HG02840 (cell line): ENCODE measurements around the gene ABHD2.
A peak's percentile ranks its signal among the peaks of the same experiment; 100 is the strongest.

ENCODE experiments used
- ATAC-seq: cut with Tn5 transposase; IDR thresholded peaks from one replicate; pipeline ENCODE4 v1.9.1; 2021; ENCODE audit warnings: mild to moderate bottlenecking, moderate library complexity, moderate number of reproducible peaks; ENCODE audit not compliant: unreplicated experiment, low FRiP score

Gene ABHD2

GRCh38 chr15:89096664-89097063 lies 8.4 kb downstream of the ABHD2 start:
- ATAC-seq = no peak

GRCh38 chr15:89097313-89097712 lies 9.1 kb downstream of the ABHD2 start:
- no peak for ATAC-seq

GRCh38 chr15:89098281-89098680 lies 10.0 kb downstream of the ABHD2 start:
- no peak for ATAC-seq

- no peak for ATAC-seq
Measured at GRCh38 chr15:89099968-89100367, 11.7 kb downstream of the ABHD2 start.

GRCh38 chr15:89101302-89102193 lies 13.3 kb downstream of the ABHD2 start:
- ATAC-seq = no peak

DNA sequence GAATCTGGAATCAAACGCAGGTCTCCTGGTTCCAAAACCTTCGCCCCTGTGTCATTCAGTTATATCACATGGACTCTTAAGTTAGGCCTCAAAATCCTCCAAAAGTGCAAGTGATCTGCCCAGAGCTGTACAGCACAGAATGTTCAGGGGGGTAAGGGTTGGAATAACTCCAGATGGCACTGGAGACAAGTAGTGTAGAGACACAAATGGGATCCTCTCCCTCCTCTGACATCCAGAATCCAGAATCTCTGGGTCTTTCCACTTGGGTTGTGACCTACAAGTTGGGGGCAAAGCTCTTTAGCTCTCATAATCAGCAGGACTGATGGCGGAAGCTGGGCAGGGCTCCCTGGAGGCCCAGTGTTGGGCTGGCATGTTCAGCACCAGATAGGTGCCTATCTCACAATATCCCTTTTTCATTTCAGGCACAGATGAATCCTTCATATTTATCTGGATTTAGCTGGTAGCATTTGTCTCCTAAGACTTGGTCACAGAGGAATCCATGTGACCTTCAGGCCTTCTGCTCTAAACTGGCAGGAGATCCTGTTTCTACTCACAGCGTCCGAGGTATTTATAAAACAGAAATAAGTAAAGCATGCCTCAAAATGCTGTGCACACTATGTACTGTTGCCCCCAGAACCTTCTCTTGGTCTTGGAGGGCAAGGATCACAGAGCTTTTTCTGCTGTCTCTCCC lies 15.4 kb downstream of the ABHD2 start:
- ATAC-seq = no peak

DNA sequence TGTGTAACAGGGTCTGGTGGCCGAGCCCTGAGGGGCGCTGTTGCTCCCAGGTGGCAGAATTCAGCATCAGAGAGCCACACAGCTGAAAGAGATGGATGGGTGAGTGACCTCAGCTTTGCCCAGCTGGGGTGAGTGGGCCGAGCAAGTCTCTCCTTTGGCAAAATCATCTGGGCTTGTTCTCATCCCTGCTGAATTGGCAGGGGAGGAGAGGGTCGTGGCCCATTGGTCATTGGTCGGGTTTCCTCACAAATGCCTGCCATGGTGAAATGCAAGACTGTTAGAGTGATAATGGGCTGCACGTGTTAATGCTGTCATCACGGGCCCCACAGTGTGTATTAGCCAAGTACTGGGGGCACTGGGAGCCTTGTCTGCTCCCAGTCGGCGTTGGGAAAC lies 15.9 kb downstream of the ABHD2 start:
- no peak for ATAC-seq

DNA sequence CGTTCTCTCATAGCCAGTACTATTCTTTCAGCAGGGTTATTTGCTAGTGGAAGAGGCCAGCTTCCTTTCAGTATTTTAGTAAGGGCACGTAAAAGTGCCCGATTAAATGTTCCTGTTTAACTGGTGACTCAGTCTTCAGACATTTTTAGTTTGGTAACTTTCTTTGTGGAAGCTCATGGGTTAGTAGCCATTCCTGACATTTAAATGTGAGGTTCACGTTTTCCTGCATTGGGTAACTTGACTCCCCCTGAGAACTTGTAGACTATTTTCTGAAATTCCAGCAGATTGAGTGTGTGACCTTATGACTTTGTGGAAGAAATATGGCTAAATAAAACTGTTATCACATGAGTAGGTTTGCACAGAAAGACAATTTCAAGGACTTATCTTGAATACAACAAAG lies 16.9 kb downstream of the ABHD2 start:
- no peak for ATAC-seq

DNA sequence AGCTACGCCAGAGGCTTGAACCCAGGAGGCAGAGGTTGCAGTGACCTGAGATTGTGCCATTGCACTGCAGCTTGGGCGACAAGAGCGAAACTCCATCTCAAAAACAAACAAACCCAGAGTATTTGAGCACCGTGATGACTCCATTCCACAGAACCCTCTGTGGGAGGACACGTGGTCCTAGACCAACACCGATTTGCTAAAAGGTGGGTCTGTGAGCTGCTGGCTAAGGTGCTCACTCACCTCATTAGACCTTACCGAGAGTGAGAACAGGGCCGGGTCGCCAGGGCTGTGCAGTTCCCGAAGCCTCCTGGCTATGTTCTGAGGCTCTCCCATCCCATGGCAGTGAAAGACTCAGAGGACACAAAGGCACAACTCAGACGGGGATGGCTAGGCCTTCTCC lies 17.9 kb downstream of the ABHD2 start:
- no peak for ATAC-seq

- ATAC-seq = no peak
Measured at GRCh38 chr15:89107984-89108383, 19.7 kb downstream of the ABHD2 start.

DNA sequence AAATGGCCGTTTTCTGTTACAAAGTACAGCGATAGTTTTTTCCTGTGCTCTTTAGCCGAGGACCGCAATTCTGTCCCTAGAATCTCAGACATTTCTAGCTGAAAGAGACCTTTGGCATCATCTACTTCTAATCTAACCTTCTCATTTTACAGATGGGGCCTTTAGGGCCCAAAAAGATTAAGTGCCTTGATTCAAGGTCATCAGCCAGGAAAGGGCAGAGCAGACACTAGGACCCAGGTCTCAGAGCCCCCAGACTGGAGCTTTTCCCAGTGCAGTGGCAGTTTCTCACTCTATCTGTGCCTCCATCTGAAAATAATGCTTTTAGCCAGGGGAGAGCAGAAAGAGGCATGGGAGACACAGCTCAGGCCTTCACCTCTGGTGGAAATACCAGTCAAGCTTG lies 20.6 kb downstream of the ABHD2 start:
- no peak for ATAC-seq

DNA sequence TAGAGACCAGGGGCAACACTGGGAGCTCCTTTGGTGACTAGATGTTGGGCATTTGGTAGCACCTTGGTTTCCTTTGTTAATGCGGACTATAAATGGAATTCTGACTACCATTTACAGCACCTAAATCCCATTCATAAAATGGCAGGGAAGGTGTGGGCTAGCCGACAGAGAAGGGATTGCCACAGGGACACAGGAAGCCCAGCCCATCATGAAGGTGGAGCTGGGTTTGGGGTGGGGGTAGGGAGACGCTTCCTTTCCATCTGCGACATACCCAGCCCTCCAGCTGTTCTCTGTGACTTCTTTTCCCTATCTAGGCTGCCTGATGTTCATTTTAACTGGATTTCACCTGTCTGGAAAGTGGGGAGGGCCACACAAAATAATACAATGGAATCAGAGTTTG lies 21.0 kb downstream of the ABHD2 start:
- no peak for ATAC-seq

- no peak for ATAC-seq
Measured at GRCh38 chr15:89110060-89110459, 21.8 kb downstream of the ABHD2 start.

DNA sequence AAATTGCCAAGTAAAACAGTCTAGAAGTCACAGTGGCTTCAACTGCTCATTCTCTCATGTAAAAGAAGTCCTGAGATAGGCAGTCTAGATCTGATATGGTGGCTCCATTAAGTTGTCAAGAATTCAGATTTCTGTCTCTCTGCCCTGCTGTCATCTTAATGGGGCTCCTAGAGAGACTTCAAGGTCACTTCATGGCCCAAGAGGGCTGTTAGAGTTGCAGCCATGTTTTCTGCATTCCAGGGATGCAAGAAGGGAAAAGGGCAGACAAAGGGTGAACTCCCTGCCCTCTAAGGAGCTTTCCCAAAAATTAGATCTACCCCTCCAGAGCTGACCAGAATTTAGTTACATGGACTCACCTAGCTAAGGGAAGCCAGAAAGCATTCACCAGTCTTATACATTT lies 23.1 kb downstream of the ABHD2 start:
- ATAC-seq = no peak

- ATAC-seq = no peak
Measured at GRCh38 chr15:89111961-89112340, 23.7 kb downstream of the ABHD2 start.

- ATAC-seq = peak; percentile 58
Measured at GRCh38 chr15:89112341-89112971, 24.2 kb downstream of the ABHD2 start.

GRCh38 chr15:89113296-89114024 lies 25.2 kb downstream of the ABHD2 start:
- ATAC-seq = no peak

- ATAC-seq = no peak
Measured at GRCh38 chr15:89114990-89115389, 26.7 kb downstream of the ABHD2 start.

GRCh38 chr15:89115547-89115946 lies 27.3 kb downstream of the ABHD2 start:
- no peak for ATAC-seq

DNA sequence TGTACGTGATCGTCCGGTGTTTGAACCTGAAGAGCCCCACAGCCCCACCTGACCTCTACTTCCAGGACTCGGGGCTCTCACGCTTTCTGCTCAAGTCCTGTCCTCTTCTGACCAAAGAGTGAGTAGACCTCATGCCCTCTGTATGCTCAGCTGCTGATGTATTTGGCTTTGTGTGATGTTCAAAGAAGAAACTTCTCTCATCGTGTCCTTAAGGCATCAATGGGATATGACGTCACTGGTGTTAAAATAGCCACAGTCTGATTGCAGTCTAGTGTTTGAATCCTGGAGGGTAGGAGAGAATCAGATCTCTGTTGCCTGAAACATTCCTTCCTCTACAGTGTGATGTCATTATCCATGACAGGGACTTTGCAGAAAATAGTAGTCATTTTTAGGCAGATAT lies 28.1 kb downstream of the ABHD2 start:
- no peak for ATAC-seq

GRCh38 chr15:89117790-89118189 lies 29.5 kb downstream of the ABHD2 start:
- ATAC-seq = no peak
